Spleen (tissue), 7 donors: Measurements from ENCODE around the gene TMEM129.

ENCODE experiments used
- POLR2A ChIP-seq, 3 donors: fragments of 450-650 bp; IDR thresholded peaks; one replicate each; pipeline ENCODE4 v1.5.1; 2017; ENCODE audit warnings: antibody characterized with exemption in 3 of 3, mild to moderate bottlenecking in 1 of 3
- TF ChIP-seq, protein P1 (sequence below), 11 experiments: fragments of 200-600 bp in 7 of 11; fragments of 450-650 bp in 4 of 11; sonication (generic) in 4 of 11; IDR thresholded peaks in 8 of 11; conservative IDR thresholded peaks in 3 of 11; 1 replicate in 7 of 11; 2 replicates in 4 of 11; pipeline versions ENCODE4 v1.4.0 to v1.8.0; 2016 to 2021; ENCODE audit warnings: antibody characterized with exemption in 11 of 11, inconsistent platforms in 4 of 11, mild to moderate bottlenecking in 1 of 11
- donor health status: DM: no; HTN: no; CAD: no; lungs with moderate emphysema.
- donor health status: DM: no; HTN: no; CAD: no.
- donor health status: DM: no; HTN: no; CAD: no.

DNA sequence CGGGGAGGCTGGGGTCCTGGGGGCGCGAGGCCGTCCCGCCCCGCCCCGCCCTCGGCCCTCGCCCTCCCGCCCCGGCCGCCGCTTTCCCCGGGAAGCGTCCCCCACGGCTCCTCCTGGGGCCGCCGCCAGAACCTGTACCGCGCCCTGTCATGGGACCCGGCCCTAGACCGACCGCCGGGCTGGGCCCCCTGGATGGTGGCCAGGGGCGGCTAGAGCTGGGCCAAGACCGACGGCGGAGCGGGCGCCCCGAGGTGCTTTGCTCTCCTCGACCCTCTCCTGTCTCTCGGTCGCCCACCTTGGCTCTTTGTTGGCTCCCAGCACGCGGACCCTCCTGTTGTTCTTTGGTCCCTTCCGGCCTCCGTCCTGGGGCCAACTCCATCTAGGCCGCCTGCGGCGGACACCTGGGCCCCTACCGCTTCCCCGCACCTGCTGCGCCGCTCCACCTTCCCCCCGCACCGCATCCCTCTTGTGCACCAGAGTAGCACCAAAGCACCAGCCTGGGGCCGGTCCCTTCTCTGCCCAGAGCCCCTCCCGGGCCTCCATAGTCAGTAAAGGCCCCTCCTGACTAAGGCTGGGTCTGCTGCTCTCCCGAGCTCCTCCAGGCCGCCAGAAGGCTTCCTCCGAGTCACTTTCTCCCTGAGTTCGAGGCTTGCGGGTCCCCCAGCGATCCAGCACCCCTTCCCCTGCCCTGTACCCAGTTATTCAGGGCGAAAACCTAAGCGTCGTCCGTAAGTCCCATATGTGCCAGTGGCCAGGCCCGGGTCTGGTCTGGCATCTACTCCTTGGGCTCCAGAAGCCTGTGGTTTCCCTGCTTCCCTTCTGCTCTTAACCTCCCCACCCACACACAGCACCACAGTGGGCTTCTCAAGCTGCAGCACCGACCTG is 785 bp upstream of the TMEM129 start:
- TF ChIP-seq, protein P1, sequence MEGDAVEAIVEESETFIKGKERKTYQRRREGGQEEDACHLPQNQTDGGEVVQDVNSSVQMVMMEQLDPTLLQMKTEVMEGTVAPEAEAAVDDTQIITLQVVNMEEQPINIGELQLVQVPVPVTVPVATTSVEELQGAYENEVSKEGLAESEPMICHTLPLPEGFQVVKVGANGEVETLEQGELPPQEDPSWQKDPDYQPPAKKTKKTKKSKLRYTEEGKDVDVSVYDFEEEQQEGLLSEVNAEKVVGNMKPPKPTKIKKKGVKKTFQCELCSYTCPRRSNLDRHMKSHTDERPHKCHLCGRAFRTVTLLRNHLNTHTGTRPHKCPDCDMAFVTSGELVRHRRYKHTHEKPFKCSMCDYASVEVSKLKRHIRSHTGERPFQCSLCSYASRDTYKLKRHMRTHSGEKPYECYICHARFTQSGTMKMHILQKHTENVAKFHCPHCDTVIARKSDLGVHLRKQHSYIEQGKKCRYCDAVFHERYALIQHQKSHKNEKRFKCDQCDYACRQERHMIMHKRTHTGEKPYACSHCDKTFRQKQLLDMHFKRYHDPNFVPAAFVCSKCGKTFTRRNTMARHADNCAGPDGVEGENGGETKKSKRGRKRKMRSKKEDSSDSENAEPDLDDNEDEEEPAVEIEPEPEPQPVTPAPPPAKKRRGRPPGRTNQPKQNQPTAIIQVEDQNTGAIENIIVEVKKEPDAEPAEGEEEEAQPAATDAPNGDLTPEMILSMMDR (IDR thresholded peaks at IDR 0.05 in 8 of 11, conservative IDR thresholded peaks at IDR 0.05 in 3 of 11) = no peak
- no peak for TF ChIP-seq POLR2A (IDR thresholded peaks at IDR 0.05)
